HK-2 (cell line): ENCODE measurements around the gene PTPN23.
"Not testable (repeated sequence)": the region's sequence is repeated elsewhere in the genome, so short reads cannot be mapped to it uniquely, and the experiment has no call there.

Source experiments
- DNase-seq: peaks from one replicate; pipeline ENCODE4 v3.0.0-alpha.2; 2018; ENCODE audit not compliant: unreplicated experiment

The PTPN23 gene, protein sequence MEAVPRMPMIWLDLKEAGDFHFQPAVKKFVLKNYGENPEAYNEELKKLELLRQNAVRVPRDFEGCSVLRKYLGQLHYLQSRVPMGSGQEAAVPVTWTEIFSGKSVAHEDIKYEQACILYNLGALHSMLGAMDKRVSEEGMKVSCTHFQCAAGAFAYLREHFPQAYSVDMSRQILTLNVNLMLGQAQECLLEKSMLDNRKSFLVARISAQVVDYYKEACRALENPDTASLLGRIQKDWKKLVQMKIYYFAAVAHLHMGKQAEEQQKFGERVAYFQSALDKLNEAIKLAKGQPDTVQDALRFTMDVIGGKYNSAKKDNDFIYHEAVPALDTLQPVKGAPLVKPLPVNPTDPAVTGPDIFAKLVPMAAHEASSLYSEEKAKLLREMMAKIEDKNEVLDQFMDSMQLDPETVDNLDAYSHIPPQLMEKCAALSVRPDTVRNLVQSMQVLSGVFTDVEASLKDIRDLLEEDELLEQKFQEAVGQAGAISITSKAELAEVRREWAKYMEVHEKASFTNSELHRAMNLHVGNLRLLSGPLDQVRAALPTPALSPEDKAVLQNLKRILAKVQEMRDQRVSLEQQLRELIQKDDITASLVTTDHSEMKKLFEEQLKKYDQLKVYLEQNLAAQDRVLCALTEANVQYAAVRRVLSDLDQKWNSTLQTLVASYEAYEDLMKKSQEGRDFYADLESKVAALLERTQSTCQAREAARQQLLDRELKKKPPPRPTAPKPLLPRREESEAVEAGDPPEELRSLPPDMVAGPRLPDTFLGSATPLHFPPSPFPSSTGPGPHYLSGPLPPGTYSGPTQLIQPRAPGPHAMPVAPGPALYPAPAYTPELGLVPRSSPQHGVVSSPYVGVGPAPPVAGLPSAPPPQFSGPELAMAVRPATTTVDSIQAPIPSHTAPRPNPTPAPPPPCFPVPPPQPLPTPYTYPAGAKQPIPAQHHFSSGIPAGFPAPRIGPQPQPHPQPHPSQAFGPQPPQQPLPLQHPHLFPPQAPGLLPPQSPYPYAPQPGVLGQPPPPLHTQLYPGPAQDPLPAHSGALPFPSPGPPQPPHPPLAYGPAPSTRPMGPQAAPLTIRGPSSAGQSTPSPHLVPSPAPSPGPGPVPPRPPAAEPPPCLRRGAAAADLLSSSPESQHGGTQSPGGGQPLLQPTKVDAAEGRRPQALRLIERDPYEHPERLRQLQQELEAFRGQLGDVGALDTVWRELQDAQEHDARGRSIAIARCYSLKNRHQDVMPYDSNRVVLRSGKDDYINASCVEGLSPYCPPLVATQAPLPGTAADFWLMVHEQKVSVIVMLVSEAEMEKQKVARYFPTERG (N-terminal part only)

DNA sequence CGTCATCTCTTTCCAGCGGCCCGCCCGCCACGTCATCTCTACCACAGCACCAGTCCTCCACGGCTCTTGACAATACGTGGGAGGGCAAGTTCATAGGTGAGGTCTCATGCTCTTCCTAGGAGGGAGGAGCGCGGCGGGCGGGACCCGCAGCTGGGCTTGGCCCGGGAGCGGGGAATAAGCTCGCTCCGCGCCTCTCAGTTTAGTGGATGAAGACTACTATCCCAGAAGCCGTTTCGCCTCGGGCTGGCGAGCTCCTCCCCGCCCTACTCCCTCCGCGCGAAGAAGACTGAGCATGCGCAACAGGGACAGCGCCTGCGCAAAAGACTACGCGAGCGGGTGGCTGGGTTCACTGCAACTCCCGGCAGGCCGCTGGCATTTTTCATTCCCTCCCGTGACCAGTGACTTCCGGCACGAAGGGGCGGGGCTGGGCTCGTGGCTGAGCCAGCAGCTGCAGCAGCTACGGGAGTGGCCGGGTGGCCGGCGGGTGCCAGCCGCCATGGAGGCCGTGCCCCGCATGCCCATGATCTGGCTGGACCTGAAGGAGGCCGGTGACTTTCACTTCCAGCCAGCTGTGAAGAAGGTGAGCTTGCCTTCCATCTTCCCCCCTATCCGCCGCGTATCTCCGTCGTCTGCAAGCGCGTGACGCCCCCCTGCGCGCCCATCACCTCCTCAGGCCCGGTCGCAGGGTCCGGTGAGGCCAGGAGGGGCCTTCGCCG is at the start of gene PTPN23:
Gene PTPN23 (plus strand): TSS at position 421 of the 716 bp plus-strand sequence. CDS start 76 bp downstream, at position 497.
- peak; percentile 97 for DNase-seq

DNA sequence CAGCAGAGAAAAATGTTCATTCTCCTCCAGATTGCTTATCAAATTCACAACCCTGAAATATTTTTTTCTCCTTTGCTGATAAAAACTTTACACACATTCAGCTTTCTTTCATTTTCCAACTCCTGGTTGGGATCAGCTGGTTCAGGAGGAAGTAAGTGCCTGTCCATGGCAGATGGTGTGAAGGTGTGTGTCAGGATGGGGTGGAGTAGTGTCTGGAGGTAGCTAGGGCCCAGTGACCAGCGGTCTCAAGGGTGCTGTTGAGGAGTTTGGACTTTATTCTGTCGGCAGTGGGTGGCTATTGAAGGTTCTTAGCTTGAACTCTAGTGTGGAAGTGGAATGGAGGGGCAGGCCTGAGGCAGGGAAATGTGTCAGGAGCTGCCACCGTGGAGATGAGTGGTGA is 46.9 kb upstream of the PTPN23 start:
- DNase-seq, result no peak

DNA sequence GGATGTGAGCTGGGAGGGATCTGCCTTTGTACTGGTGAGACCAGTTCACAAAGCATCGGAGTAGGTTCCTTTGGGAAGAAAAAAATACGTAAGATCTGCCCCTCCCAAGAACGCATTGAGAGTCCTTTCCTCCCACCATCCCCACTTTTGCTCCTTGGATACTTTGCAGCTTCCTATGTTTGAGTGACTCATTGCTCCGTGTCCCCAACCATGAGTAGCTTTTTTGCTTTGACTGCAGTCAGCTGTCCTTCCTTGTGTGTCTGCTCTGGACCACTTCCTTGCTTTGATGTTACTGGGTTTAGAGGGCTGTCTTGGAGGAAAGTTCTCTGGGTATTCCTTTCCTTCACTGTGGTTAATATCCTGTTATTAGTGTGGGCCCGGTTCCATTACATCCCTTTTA is 43.2 kb upstream of the PTPN23 start:
- no peak for DNase-seq

DNA sequence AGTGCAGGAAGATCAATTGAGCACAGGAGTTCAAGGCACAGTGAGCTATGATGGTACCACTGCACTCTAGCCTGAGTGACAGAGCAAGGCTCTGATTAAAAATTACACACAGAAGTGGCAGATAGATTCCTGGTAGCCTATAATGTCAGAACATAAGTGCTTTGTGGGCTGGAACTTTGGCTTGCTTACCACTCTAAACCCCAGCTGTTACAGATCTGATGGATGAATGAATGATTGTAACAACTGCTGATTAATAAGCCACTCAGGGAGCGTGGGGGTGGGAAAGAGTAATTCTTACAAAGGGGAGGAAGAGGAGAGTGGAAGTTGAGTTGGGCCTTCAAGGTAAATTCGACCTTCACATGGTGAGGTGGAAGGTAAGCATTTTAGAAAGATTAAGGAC is 40.9 kb upstream of the PTPN23 start:
- DNase-seq, result no peak

DNA sequence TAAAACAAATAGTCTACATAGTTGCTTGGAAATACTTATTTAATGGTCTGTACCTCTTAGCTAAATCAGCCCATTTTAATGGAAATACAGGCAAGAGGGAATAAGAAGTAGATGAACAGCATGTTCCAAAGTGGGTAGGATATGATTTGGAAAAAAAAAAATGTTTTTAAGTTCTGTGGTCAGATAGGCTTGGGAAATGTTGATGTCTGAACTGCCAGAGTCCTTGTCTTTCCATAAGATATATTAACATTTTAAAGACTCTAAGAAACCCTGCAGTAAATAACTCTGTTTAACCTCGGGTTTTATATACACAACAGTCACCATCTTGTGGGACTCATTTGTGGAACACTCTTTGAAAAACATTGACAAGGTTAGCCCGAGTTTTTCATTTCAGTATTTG is 40.0 kb upstream of the PTPN23 start:
- DNase-seq, result no peak

DNA sequence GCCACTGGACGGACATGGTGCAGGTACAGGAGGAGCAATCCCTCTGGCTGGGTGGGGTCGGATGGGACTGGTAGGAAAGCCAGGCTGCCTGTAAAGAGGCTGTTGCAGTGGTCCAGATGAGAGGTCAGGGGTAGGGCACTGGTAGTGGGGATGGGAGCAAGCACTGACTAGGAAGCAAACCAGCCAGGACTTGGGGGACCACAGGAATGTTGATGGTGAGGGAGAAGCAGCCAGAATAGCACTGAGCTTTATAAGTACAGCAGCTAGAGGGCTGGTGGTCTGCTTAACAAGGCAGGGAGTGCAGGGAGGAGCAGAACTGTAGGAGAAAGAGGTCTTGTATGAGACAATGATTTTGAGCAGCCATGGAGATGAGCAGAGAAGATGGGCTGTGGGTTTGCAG is 38.7 kb upstream of the PTPN23 start:
- no peak for DNase-seq

DNA sequence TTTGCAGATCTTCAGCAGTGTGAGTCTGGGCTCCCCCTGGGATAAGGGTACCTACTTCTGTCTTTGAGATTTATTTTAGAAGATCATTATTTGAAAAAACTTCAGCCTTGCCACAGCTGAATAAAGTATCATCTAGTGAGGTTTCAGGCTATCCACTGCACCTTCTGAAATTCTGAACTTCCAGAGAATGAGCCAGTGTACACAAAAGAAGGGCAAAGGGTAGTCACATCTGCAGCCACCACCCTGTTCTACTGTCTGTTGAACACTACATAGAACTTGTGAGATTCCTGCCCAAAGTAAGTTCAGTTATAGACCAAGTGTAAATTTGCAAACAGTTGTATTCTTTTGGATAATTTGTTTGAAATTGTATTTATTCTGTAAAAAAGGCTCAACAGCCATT is 38.0 kb upstream of the PTPN23 start:
- DNase-seq, result no peak

DNA sequence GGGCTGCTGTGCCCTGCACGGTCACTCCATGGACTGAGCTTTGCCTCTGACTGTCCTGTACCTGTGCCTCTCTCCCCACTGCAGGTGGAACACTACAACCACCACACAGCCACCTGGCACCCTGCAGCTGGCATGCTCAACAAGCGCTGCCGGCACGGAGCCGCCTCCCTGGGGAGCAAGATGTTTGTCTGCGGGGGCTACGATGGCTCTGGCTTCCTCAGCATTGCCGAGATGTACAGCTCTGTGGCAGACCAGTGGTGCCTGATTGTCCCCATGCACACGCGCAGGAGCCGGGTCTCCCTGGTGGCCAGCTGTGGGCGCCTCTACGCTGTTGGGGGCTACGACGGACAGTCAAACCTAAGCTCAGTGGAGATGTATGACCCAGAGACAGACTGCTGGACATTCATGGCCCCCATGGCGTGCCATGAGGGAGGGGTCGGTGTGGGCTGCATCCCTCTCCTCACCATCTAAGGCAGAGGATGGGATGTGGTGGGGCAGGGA is 37.3 kb upstream of the PTPN23 start:
- DNase-seq, result no peak

DNA sequence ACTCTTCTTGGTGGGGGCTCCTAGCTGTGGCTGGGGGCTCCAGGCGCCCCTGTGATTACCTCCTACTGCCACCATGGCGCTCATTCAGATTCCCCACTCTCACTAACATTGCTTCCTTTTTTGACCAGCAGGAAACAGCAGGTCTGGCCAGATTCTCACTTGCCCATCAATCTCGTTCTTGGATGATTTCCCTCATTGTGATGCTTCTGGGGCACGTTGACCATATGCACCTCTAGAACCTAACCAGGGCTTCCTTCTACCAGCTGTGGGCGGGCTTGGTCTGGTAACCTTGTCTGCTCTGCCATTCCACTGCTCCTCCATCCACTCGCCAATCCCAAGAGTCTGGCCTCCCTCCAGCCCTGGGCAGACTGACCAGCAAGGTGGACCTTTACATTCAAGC is 35.9 kb upstream of the PTPN23 start:
- no peak for DNase-seq

DNA sequence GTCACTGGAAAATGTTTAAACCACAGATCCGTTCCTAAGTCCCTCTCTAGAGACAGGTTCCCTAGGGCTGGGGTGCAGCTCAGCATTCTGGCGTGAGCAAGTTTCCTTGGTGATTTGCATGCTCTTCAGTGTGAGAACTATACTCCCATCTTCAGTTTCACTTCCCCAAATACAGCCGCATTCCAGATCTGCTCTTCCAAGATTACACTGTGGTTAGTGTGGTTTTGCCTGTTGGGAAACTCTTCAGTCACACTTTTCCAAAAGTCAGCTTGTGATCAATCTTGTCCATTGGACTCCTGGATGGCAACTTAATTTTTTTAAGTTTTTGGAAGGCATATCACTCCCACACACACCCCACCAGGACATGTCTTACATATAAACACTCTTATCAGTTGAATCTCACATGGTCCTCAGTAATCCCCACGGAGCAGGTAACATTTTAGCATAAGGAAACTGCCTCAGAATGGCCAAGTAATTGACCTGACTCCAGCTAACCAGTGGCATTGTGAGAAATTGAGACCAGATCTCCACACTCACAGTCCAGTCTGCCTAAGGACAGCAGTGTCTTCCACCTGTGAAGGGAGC is 33.5 kb upstream of the PTPN23 start:
- DNase-seq, result no peak

DNA sequence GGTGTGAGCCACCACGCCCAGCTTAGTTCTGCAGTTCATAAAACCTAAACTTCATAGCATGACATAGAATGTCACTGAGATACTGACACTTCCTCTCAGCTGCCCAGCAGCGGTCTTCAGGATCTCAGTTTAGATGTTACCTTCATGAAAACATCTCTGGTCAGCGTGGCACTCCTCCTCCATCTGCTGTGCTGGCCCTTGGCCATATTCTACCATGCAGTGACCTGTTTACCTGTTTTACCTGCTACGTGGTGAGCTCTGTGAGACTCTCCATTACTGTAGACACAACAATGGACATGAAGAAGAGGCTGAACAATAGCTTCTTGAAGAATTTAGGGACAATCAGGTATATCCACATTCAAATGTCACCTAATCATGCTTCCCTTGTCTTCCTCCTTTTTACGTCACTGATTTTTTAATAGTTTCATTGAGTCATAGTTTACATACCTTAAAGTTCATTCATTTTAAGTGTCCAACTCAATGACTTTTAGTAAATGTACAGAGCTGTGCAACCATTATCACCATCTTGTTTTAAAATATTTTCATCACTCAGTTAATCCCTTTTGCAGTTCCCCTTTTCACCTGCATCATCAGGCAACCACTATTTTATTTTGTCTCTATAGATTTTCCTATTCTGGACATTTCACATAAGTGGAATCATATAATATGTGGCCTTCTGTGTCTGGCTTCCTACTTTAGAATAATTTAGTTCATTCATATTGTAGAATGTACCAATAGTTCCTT is 32.2 kb upstream of the PTPN23 start:
- no peak for DNase-seq

DNA sequence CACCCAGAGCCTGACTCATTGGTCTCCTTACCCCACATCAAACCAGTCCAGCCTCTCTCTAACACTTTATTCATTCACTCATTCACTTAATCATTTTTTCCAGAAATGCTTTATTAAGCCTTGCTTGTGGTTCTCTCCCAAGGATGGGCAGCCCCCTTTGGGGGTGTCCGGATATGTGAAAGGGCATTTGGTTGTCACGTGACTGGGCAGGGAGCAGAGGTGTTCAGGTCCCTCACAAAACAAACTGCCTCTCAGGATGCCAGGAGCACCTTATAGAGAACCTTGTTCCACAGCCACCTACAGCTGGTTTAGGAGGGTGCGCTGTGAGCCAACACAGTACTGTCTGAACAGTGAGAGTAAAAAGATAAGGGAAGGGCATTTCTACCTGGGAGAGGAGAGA is 25.8 kb upstream of the PTPN23 start:
- no peak for DNase-seq

DNA sequence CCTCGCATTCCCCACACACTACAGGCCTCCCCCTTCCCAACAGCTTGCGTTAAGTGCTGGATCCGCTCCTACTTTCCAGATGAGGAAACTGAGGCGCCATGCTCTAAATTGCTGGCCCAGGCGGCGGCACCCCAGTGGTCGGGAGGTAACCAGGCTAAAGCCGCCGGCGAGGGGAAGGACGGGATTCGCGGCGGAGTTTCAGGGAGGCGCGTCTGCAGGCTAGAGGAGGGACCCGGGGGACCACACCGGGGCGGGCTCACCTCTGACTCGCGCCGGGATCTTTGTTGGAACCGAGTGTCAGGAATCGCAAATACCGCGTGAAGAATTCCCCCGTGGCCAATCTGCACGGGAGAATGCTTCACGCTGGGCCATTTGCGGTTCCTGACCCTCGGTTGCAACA is 24.6 kb upstream of the PTPN23 start:
- no peak for DNase-seq

DNA sequence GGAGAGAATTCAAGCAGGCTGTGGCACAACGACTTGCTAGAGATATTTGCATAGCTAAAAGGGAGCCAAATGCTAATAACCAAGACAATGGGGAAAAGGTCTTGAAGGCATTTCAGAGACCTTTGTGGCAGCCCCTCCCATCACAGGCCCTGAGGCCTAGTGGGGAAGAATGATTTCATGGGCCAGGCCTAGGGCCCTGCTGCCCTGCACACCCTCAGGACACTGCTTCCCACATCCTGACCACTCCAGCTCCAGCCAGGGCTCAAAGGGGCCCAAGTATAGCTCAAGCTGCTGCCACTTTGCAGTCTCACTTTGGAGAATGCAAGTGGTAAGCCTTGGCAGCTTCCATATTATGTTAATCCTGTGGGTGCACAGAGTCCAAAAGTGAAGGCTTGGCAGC is 21.5 kb upstream of the PTPN23 start:
- no peak for DNase-seq

DNA sequence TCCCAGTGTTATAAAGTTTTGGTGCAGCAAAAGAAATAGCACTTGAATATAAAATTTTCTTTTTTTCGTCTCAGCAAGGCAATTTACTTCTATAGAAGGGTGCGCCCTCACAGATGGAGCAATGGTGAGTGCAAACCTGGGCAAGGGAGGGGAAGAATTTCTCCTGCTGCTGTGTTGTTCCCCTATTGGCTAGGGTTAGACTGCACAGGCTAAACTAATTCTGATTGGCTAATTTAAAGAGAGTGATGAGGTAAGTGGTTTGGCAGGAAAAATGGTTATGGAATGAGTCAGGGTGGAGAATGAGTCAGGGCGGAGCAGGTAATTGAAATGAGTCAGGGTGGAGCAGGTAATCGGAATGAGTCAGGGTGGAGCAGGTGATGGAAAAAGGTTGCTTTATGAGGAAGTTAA is 20.7 kb upstream of the PTPN23 start:
- not testable (repeated sequence) for DNase-seq

DNA sequence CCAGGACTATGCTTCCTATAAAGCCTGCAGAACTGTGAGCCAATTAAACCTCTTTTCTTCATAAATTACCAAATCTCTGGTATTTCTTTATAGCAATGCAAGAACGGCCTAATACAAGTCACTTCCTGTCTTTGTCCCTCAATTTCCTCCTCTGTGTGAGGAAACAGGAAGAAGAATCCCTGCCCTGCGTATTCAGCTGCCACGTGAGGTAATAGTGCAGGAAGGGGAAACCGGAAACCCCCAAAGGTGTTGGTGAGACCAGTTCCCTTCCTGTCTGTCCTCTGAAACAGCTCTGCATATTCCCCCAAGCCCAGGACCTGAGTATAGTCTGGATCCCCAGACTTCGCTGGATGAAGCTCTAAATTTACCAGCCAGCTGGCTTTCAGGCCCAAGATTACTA is 18.1 kb upstream of the PTPN23 start:
- no peak for DNase-seq

DNA sequence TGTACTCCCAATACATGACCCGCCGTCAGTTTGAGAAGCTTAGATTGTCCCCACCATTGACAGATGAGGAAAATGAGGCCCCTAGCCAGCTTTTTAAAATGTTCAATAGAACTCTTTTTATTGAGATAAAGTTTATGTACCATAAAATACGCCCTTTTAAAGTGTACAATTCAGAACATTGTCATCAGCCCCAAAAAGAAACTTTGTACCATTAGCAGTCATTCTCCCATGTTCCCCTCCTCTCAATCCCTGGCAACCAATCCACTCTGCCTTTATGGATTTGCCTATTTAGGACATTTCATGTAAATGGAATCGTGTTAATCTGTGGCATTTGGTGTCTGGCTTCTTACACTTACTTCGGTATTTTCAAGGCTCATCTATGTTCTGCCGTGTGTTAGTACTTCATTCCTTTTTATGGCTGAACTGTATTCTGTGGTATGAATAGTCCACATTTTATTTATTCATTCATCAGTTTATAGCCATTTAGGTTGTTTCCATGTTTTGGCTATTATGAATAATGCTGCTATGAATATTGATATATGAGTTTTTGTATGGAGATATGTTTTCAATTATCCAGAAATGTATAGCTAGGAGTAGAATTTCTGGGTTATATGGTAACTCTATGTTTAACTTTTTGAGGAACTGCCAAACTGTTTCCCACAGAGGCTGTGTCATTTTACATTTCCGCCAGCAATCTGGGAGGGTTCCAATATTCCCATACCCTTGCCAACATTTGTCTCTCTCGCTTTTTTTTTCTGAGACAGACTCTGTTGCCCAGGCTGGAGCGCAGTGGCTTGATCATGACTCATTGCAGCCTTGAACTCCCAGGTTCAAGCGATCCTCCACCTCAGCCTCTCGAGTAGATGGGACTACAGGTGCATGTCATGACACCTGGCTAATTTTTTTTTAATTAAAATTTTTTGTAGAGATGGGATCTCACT is 15.3 kb upstream of the PTPN23 start:
- no peak for DNase-seq

DNA sequence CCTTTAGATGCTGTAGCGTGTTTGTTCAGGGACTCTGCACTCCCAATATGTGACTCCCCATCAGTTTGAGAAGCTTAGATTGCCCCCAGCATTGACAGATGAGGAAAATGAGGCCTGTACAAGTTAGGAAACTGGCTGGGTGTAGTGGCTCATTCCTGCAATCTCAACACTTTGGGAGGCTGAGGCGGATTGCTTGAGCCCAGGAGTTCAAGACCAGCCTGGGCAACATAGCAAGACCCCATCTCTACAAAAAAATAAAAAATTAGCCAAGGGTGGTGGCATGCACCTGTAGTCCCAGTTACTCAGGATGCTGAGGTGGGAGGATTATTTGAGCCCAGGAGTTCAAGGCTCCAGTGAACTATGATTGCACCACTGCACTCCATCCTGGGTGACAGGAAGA is 14.0 kb upstream of the PTPN23 start:
- DNase-seq, result no peak

DNA sequence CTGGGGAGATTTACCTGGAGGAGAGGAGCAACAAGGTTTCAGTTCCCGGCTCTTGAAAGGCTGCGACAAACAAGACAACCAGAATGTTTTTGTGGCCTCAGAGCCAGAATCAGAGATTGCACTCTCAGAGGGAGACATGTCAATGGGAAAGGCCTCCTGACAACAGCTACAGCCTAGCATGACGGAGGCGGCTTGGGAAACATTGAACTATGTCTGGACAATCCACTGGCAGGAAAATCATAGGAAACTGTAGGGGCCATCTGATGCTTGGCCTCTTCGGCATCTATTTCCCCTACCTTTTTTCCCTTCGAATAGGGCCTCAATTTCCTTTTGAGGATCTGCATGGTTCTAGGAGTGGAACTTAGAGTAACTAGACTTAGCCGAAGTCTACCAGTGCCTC is 13.2 kb upstream of the PTPN23 start:
- no peak for DNase-seq
